GM18858 (cell line): Measurements from ENCODE around the gene KRT2.

Experiments used
- ATAC-seq: cut with Tn5 transposase; IDR thresholded peaks from one replicate; pipeline ENCODE4 v1.9.1; 2021; ENCODE audit not compliant: unreplicated experiment

The KRT2 gene

GRCh38 chr12:52617403-52617785 is 34.6 kb downstream of the KRT2 start:
- ATAC-seq = no peak

DNA sequence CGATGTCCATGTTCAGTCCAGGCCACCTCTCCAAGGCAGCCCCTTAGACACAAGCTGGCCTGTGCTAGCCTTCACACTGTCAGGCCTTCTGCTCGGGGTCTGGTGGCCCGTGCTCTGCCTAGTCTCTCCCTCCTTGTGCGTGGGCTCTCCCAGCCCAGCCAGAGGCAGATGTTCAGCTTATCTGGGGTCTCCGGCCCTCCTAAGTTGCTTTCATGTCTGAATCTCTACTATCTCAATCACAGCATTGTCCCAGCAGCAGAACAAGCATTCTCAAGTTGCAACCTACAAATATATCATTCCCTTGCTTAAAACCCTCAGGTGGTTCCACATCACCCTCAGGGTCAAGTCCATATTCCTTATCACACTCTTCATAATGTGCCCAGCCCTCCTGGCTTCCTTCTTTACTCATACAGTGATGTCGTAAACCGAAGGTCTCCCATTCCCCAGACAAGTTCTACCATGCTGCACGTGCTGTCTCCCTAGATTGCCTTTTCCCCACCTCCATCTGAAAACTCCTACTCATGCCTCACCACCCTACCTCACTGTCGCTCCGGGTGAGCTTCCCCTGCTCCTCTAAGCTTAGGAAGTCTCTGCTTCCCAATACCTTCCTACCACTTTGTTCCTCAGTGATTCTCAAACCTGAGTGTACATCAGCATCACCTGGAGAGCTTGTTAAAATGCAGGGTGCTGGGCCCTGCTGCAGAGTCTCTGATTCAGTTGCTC is 35.2 kb downstream of the KRT2 start:
- ATAC-seq = no peak

DNA sequence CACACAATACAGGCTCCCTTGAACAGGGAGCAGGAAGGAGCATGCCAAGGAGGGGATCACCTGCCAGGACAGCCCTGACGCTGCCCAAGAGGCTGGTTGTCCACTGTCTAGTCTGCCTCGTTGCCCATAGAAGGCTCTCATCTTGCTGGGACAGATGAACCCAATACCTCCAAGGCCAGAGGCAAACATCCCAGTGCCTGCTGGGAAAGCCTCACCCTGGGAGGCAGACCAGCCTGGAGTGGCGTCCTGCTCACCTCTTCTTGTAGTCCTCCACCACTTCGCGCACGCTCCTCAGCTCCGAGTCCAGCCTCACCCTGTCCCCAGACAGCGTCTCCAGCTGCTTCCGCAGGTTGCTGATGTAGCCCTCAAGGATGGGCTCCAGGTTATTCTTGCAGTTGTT is 36.1 kb downstream of the KRT2 start:
- no peak for ATAC-seq

GRCh38 chr12:52615208-52615868 is 36.7 kb downstream of the KRT2 start:
- ATAC-seq = no peak

DNA sequence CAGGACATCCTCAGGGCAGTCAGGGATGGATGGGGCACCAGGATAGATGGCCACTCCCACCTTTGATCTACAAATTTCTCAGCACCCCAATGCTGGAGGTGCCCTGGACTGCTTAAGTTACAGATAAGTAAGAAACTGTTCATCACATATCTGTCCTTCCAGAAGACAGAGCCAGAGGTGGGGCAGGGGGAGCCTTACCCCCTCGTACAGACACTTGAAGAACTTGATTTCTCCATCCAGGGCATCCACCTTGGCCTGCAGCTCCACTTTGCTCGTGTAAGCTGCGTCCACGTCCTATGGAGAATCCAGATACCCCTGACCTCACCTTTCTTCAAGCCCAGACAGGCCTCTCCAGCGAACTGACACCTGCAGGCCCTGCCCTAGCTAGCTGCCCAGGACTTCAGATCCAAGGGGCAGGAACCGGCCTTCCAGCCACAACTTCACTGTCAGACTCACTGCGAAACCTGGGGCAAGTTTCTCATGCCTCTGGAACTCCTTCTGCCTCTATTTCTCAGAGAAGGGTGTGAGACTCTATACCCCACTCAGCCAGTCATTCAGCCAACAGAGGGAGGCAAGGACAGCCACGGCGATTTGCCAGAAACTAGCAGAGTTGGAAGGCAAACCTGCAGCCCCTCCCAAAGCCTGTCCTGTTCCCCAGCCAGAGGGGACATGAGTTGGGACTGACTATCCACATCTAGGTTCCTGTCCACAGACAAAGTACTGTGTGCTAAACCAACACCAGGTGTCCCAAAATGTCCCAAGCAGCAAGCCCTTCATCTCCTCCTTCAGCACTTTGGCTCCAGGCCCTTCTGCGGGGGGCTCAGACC is 37.4 kb downstream of the KRT2 start:
- no peak for ATAC-seq

- ATAC-seq = no peak
Observed at GRCh38 chr12:52613384-52614030, 38.5 kb downstream of the KRT2 start.

DNA sequence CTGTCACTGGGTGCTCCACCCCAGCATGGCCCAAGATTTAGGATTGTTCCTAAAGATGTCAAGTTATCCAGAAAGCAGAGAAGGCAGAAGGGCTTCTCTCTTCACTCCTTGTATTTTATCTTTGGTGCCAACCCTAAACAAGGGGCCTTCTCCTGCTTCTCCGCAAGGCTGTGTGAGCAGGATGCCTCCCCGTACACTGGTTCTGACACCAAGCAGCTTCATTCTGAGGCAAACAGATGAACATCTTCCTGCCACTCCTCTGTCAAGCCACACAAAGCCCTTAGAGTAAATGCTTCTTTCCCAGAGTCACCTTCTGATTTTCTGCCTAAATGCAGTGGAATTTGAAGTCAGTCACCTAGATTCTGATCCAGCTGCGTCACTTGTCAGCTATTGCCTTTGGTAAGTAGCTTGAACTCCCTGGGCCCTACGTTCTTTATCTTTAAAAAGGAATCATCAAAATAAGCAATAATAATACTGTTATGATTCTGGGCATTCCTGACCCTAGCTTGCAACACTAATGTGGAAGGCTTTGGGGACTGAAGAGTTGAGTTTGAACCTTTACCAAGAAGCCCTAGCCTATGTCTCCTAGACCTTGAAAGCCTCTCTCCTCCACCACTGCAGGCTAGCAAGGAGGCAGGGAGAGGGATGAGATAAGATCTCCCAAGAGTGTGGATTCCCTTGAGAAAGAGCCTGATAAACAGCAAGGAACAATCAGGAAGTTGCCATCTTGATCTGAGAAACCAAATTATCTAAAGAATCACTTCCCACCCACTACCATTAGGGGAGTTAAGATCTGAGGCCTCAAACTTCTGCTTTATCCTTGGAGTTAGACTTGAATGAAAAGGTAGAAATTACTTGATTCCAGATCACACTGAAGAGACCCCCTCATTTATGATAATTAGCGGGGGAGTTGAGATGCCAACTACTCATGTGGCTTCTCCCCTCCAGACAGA is 39.3 kb downstream of the KRT2 start:
- ATAC-seq = no peak

GRCh38 chr12:52611080-52611468 is 40.9 kb downstream of the KRT2 start:
- no peak for ATAC-seq

- no peak for ATAC-seq
Observed at GRCh38 chr12:52608826-52609630, 43.0 kb downstream of the KRT2 start.

- ATAC-seq = no peak
Observed at GRCh38 chr12:52608161-52608560, 43.9 kb downstream of the KRT2 start.

GRCh38 chr12:52607314-52607713 is 44.7 kb downstream of the KRT2 start:
- no peak for ATAC-seq

DNA sequence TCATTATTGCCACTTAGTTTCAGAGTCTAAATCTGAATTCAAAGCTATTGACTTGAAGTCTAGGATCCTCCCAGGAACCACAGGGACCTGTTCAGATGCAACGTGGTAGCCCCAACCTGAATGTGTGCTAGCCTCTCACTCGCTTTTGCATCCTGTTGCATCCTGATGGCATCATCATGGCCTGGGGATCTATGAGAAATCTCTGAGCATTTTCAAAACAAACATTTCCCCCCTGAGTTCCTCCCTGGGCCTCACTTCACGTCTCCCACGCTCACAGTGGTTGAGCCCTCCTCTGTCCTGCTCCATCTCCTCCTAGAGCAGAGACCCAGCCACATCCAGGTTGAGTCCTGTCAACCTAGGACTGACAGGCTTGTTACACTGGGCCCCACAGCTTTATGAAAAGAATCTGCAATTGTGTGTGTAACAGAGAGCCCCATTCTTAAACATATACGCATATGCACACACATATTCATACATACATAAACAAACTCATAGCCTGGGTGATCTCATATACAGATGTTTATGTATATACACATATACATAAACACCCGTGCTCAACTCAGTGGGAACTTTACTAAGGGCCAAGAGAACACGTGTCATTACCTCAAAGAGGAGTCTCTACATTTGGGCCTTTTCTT is 45.3 kb downstream of the KRT2 start:
- ATAC-seq = no peak

- ATAC-seq = no peak
Observed at GRCh38 chr12:52606096-52606495, 45.9 kb downstream of the KRT2 start.

- ATAC-seq = no peak
Observed at GRCh38 chr12:52605542-52605941, 46.5 kb downstream of the KRT2 start.

- ATAC-seq = no peak
Observed at GRCh38 chr12:52604859-52605258, 47.2 kb downstream of the KRT2 start.

DNA sequence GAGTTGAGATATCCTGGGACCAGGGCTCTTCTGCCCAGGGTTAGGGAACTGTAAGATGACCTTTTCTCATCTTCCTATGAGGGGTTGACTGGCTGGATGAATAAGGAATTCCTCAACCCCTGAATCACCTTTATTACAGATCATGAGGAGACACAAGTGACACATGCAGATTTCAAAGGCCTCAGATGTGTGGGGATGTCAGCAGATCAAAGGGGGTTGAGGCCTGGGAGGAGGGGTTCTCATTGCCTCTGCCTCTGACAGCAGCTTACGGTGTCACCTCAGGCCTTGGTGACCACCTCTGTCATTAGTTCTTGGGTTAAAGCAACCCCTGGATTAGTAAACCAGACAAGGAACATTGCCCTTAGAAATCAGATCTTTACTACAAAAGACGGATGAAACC is 48.7 kb downstream of the KRT2 start:
- ATAC-seq = no peak

DNA sequence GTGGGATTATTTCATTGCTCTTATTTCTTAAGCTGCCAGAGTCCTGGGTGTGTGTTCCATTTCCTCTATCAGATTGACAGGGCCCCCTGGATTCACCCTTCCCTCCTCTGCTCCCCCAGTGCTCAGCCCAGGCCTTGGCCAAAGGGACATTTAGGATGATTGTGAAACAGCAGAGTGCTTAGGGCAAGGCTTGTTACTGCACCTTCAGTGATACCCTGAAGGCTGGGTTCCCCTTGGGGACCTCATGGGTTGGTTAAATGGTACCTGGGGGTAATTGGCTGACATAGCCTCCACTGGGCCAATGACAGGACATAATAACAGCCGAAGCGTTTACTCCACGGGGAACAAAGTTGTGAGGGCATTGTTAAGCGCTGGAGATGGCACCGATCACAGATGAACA is 49.5 kb downstream of the KRT2 start:
- no peak for ATAC-seq

DNA sequence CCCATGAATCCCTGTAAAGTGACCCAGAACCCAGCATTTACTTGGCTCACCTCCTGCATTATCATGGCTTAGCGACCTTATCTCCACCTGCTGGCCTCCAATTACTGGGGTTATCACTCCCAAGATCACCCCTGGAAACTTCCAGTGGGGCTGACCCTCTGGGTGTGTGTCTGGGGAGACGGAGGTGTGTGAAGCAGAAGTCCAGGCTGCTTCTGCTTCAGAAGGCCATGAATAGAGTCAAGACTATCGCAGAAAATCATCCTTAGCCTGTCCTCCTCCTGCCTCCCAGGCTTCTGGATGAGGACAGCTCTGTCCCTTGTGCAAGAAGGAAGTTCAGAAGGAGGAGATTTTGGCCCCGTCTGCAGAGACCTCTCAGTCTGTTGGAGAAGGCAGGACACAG is 50.3 kb downstream of the KRT2 start:
- ATAC-seq = no peak

DNA sequence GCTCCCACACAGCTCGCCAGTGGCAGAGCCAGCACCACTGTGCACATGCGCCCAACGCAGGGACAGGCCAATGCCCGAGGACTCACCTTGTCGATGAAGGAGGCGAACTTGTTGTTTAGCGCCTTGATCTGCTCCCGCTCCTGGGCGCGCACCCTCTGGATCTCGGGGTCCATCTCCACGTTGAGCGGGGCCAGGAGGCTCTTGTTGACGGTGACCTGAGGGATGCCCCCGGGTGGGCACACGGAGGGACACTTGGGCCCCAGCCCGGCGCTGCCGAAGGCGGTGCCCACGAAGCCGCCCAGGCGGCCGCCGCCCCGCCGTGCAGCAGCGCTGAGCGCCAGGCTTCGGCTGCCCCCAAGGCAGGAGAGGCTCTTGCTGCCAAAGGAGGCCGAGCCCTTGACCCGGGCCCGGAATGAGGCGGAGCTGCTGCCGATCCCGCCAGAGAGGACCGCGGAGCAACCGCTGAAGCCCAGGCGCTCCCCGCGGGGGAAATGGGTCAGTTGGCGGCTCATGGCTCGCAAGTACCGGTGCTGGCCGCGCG is 51.0 kb downstream of the KRT2 start, which contains the start of gene KRT72:
TSS of gene KRT72 (minus strand) at position 523 of the 541 bp plus-strand sequence. CDS start at position 512, 11 bp downstream.
- no peak for ATAC-seq
